Brain microvascular endothelial cell (primary cell): Measurements from ENCODE around the gene TPRA1.
"Not testable (repeated sequence)": the region's sequence is repeated elsewhere in the genome, so short reads cannot be mapped to it uniquely, and the experiment has no call there.

ENCODE experiments used
- DNase-seq: peaks from one replicate; pipeline ENCODE4 v3.0.0-alpha.2; 2020
- H3K27ac ChIP-seq: fragments of 250-450 bp; sonication (Bioruptor Pico); 2 replicates; pipeline ENCODE4 v1.5.1; 2020; ENCODE audit warnings: mild to moderate bottlenecking, moderate library complexity
- H3K27me3 ChIP-seq: fragments of 250-450 bp; sonication (Bioruptor Pico); replicated peaks from 2 replicates; pipeline ENCODE4 v1.5.1; 2020; ENCODE audit warnings: mild to moderate bottlenecking
- H3K36me3 ChIP-seq: fragments of 250-450 bp; sonication (Bioruptor Pico); replicated peaks from 2 replicates; pipeline ENCODE4 v1.5.1; 2020; ENCODE audit warnings: mild to moderate bottlenecking
- H3K4me3 ChIP-seq: 2 replicates; pipeline ENCODE4 v1.5.1; 2011; ENCODE audit warnings: low read depth, mild to moderate bottlenecking, control low read depth, low read length, moderate library complexity
- in situ Hi-C: cut with HindIII; loops from 2 replicates; pipeline ENCODE4 v1.10.0; 2017; ENCODE audit warnings: low sequenced_read_pairs, low pct_ligation_motif_present
- TF ChIP-seq, protein P1 (sequence below): IDR thresholded peaks from 2 replicates; pipeline ENCODE4 v1.5.1; 2011; ENCODE audit warnings: low read depth, mild to moderate bottlenecking, moderate library complexity, low read length, control low read depth, inconsistent platforms; ENCODE audit errors: missing control alignments

TPRA1 gene

GRCh38 chr3:127606981-127607595 is 16.6 kb upstream of the TPRA1 start:
- in situ Hi-C loops = no loop called here
- no peak for DNase-seq
- Histone ChIP-seq H3K4me3 (no peak overlapping the region), H3K36me3 (peaks cover 4% of the 10 kb centered on the region), H3K27ac (no peak overlapping the region), H3K27me3 (no peaks in the 10 kb centered on the region)
- TF ChIP-seq, protein P1, sequence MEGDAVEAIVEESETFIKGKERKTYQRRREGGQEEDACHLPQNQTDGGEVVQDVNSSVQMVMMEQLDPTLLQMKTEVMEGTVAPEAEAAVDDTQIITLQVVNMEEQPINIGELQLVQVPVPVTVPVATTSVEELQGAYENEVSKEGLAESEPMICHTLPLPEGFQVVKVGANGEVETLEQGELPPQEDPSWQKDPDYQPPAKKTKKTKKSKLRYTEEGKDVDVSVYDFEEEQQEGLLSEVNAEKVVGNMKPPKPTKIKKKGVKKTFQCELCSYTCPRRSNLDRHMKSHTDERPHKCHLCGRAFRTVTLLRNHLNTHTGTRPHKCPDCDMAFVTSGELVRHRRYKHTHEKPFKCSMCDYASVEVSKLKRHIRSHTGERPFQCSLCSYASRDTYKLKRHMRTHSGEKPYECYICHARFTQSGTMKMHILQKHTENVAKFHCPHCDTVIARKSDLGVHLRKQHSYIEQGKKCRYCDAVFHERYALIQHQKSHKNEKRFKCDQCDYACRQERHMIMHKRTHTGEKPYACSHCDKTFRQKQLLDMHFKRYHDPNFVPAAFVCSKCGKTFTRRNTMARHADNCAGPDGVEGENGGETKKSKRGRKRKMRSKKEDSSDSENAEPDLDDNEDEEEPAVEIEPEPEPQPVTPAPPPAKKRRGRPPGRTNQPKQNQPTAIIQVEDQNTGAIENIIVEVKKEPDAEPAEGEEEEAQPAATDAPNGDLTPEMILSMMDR = no peak

DNA sequence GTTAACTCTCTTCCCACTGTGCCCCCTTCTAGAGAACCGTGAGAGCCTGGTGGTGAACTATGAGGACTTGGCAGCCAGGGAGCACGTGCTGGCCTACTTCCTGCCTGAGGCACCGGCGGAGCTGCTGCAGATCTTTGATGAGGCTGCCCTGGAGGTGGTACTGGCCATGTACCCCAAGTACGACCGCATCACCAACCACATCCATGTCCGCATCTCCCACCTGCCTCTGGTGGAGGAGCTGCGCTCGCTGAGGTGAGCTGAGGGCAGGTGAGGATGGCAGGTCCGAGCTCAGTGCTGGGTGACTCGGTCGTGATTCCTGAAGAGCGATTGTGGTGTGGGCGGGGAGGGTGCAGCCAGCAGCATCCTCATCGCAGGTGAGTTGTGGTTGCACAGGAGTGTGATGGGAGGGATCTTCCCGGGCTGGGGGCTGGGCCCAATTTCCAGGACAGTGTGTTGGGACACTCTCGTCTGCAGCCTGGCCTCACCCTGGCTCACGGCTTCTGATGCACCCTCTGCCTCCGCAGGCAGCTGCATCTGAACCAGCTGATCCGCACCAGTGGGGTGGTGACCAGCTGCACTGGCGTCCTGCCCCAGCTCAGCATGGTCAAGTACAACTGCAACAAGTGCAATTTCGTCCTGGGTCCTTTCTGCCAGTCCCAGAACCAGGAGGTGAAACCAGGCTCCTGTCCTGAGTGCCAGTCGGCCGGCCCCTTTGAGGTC is 15.7 kb upstream of the TPRA1 start:
- no peak for DNase-seq
- in situ Hi-C loops = no loop called here
- H3K36me3 ChIP-seq = peaks cover 4% of the 10 kb centered on the region
- TF ChIP-seq, protein P1 = no peak
- H3K4me3 ChIP-seq = no peak overlapping the region
- no peak overlapping the region for H3K27ac ChIP-seq
- no peaks in the 10 kb centered on the region for H3K27me3 ChIP-seq

- in situ Hi-C loops = not testable (repeated sequence)
Observed at GRCh38 chr3:127605547-127605946, 15.0 kb upstream of the TPRA1 start.

DNA sequence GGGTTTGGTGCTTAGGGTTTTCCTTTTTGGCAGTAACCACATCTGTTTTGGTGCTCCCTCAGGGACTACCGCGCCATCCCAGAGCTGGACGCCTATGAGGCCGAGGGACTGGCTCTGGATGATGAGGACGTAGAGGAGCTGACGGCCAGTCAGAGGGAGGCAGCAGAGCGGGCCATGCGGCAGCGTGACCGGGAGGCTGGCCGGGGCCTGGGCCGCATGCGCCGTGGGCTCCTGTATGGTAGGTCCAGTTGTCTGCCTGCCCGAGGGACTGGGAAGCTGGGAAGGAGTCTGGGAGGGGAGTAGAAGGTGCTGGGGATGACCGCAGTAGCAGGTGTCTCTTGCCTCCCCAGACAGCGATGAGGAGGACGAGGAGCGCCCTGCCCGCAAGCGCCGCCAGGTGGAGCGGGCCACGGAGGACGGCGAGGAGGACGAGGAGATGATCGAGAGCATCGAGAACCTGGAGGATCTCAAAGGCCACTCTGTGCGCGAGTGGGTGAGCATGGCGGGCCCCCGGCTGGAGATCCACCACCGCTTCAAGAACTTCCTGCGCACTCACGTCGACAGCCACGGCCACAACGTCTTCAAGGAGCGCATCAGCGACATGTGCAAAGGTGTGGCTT is 14.1 kb upstream of the TPRA1 start:
- Histone ChIP-seq H3K36me3 (peaks cover 4% of the 10 kb centered on the region), H3K27me3 (no peaks in the 10 kb centered on the region), H3K4me3 (no peak overlapping the region), H3K27ac (no peak overlapping the region)
- no peak for DNase-seq
- TF ChIP-seq, protein P1 = no peak
- in situ Hi-C loops = no loop called here

More at GRCh38 chr3:127605547-127605946, 15.0 kb upstream of the TPRA1 start:
- H3K4me3 ChIP-seq, H3K36me3 ChIP-seq, H3K27me3 ChIP-seq, H3K27ac ChIP-seq, DNase-seq: not testable (repeated sequence)

DNA sequence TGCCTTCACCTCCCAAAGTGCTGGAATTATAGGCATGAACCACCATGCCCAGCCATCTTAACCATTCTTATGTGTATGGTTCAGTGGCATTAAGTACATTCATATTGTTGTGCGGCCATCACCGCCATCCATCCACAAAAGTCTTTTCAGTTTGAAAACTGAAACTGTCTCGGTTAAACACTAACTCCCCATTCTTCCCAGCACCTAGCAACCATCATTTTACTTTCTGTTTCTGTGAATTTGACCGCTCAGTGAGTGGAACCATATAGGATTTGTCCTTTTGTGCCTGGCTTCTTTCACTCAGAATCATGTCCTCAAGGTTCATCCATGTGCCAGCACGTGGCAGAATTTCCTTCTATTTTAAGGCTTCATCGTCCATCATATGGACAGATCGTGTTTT is 13.5 kb upstream of the TPRA1 start:
- Histone ChIP-seq H3K4me3 (no peak overlapping the region), H3K27ac (no peak overlapping the region), H3K27me3 (no peaks in the 10 kb centered on the region), H3K36me3 (peaks cover 4% of the 10 kb centered on the region)
- in situ Hi-C loops = no loop called here
- no peak for DNase-seq
- TF ChIP-seq, protein P1 = no peak

- in situ Hi-C loops = no loop called here
- TF ChIP-seq, protein P1 = no peak
- Histone ChIP-seq H3K4me3 (no peak overlapping the region), H3K27ac (no peak overlapping the region), H3K36me3 (no peaks in the 10 kb centered on the region), H3K27me3 (no peaks in the 10 kb centered on the region)
- DNase-seq = no peak
Observed at GRCh38 chr3:127600749-127601456, 10.4 kb upstream of the TPRA1 start.
